Gastrocnemius medialis (tissue), 4 donors: ENCODE measurements around the gene SH2D7. TPM values are rescaled to one million over a fixed set of nuclear protein-coding genes. Genes with fewer than 3 reads are reported as not detected.

ENCODE experiments used
- ATAC-seq, 2 donors: fragments of 150-250 bp; one replicate each; pipeline ENCODE4 v1.9.1; 2016
- DNase-seq, 2 donors: peaks; one replicate each; pipeline ENCODE4 v3.0.0-alpha.2; 2019
- H3K27ac ChIP-seq, 4 donors: fragments of 200-600 bp; sonication (generic); 1 replicate in 1 of 4; 2 replicates in 3 of 4; pipeline ENCODE4 v1.5.1; 2016 to 2018; ENCODE audit warnings: mild to moderate bottlenecking in 2 of 4, moderate library complexity in 1 of 4
- H3K27me3 ChIP-seq, 3 donors: fragments of 200-600 bp; sonication (generic) in 2 of 3; 1 replicate in 1 of 3; 2 replicates in 2 of 3; pipeline versions ENCODE4 v1.5.1 to v1.6.0; 2016 to 2019; ENCODE audit warnings: mild to moderate bottlenecking in 1 of 3, moderate library complexity in 1 of 3
- H3K36me3 ChIP-seq, 2 donors: fragments of 200-600 bp; sonication (generic) in 1 of 2; one replicate each; pipeline ENCODE4 v1.5.1; 2017 to 2018
- H3K4me1 ChIP-seq, 2 donors: fragments of 200-600 bp; sonication (generic) in 1 of 2; one replicate each; pipeline ENCODE4 v1.5.1; 2016 to 2017; ENCODE audit warnings: mild to moderate bottlenecking in 2 of 2
- H3K4me3 ChIP-seq, 4 donors: fragments of 200-600 bp; sonication (generic) in 3 of 4; 1 replicate in 1 of 4; 2 replicates in 3 of 4; pipeline ENCODE4 v1.5.1; 2016 to 2019; ENCODE audit warnings: mild to moderate bottlenecking in 2 of 4
- H3K9me3 ChIP-seq, 3 donors: fragments of 200-600 bp; sonication (generic) in 2 of 3; 1 replicate in 1 of 3; 2 replicates in 2 of 3; pipeline ENCODE4 v1.5.1; 2016 to 2019
- CTCF ChIP-seq, 5 experiments: fragments of 450-650 bp in 3 of 5; fragments of 200-600 bp in 2 of 5; sonication (generic) in 2 of 5; IDR thresholded peaks in 4 of 5; conservative IDR thresholded peaks in 1 of 5; 1 replicate in 4 of 5; 2 replicates in 1 of 5; pipeline ENCODE4 v1.5.1; 2016 to 2019; ENCODE audit warnings: antibody characterized with exemption in 5 of 5, mild to moderate bottlenecking in 3 of 5, moderate library complexity in 3 of 5
- POLR2A ChIP-seq, 2 donors: fragments of 450-650 bp; IDR thresholded peaks; one replicate each; pipeline ENCODE4 v1.6.1; 2017; ENCODE audit warnings: antibody characterized with exemption in 2 of 2, mild to moderate bottlenecking in 2 of 2, moderate library complexity in 2 of 2
- in situ Hi-C, 4 donors: fragments of 200-750 bp; cut with MboI; loops; one replicate each; pipeline versions ENCODE4 v1.15.0 to v1.8.0; 2017; ENCODE audit warnings: low sequenced_read_pairs in 4 of 4
- intact Hi-C: fragments of 100-400 bp; cut with DNase I; formaldehyde crosslinking; loops from one replicate; pipeline ENCODE4 v1.15.1; 2023; ENCODE audit warnings: low total_unique reads
- total RNA-seq, 4 donors: library from RNA; depleted of rRNA; stranded (reverse); fragments of >200 nt; gene quantifications; one replicate each; pipeline versions ENCODE4 v1.1.0 to v1.2.3, GENCODE V29; 2016

The SH2D7 gene
- total RNA-seq, 4 donors from 2014 or later: not detected

GRCh38 chr15:78127882-78128281, 35.5 kb downstream of the SH2D7 start:
- ATAC-seq (no peak), DNase-seq (no peak)
- no peaks in the 10 kb centered on the region for H3K27me3 ChIP-seq
- intact Hi-C loops (no loop called here), in situ Hi-C loops (loop anchor here in 2 of 4 donors (25.0 kb wide), 1 partner anchor 309 kb away; the partner anchor contains the start of gene IREB2 (in 2 of the 2))
- no peak overlapping the region for H3K27ac ChIP-seq
- H3K9me3 ChIP-seq: no peaks in the 10 kb centered on the region
- H3K4me3 ChIP-seq: no peak overlapping the region
- peaks cover 21 to 22% of the 10 kb centered on the region in 2 donors for H3K4me1 ChIP-seq
- H3K36me3 ChIP-seq: no peaks in the 10 kb centered on the region
- no peak for TF ChIP-seq POLR2A (IDR thresholded peaks at IDR 0.05)
- TF ChIP-seq CTCF (IDR thresholded peaks at IDR 0.05 in 4 of 5, conservative IDR thresholded peaks at IDR 0.05 in 1 of 5): no peak

GRCh38 chr15:78129077-78129750, 36.9 kb downstream of the SH2D7 start:
- intact Hi-C loops: no loop called here
- TF ChIP-seq POLR2A (IDR thresholded peaks at IDR 0.05) (no peak), CTCF (IDR thresholded peaks at IDR 0.05 in 4 of 5, conservative IDR thresholded peaks at IDR 0.05 in 1 of 5) (no peak)
- no peaks in the 10 kb centered on the region for H3K36me3 ChIP-seq
- in situ Hi-C loops: loop anchor here in 2 of 4 donors (25.0 kb wide), 1 partner anchor 308 kb away; the partner anchor contains the start of gene IREB2 (in 2 of the 2)
- no peaks in the 10 kb centered on the region for H3K27me3 ChIP-seq
- H3K4me3 ChIP-seq: no peak overlapping the region
- no peaks in the 10 kb centered on the region for H3K9me3 ChIP-seq
- peak overlapping the region in 3 of 4 donors; percentile 33 to 58 (median 54) for H3K27ac ChIP-seq
- DNase-seq (peak; percentile 46 to 83), ATAC-seq (peak; percentile 71 to 86)
- H3K4me1 ChIP-seq: peaks cover 21 to 22% of the 10 kb centered on the region in 2 donors

- ATAC-seq: no peak
- in situ Hi-C loops (loop anchor here in 2 of 4 donors (25.0 kb wide), 1 partner anchor 307 kb away; the partner anchor contains the start of gene IREB2 (in 2 of the 2)), intact Hi-C loops (loop anchor here (2.0 to 5.0 kb wide), 2 partner anchors 47 to 65 kb away; no protein-coding TSS in a partner anchor)
- H3K9me3 ChIP-seq: no peaks in the 10 kb centered on the region
- TF ChIP-seq CTCF (IDR thresholded peaks at IDR 0.05 in 4 of 5, conservative IDR thresholded peaks at IDR 0.05 in 1 of 5): no peak
- no peak for TF ChIP-seq POLR2A (IDR thresholded peaks at IDR 0.05)
- peaks cover 21 to 22% of the 10 kb centered on the region in 2 donors for H3K4me1 ChIP-seq
- H3K4me3 ChIP-seq: no peak overlapping the region
- no peaks in the 10 kb centered on the region for H3K36me3 ChIP-seq
- peak overlapping the region in 1 of 4 donors; percentile 58 for H3K27ac ChIP-seq
- no peak for DNase-seq
- H3K27me3 ChIP-seq: no peaks in the 10 kb centered on the region
Observed at GRCh38 chr15:78129751-78130287, 37.5 kb downstream of the SH2D7 start.

- intact Hi-C loops: loop anchor here (1.0 to 5.0 kb wide), 4 partner anchors 19 to 111 kb away; partner anchors contain the start of gene IDH3A
- TF ChIP-seq CTCF (IDR thresholded peaks at IDR 0.05 in 4 of 5, conservative IDR thresholded peaks at IDR 0.05 in 1 of 5) (no peak), POLR2A (IDR thresholded peaks at IDR 0.05) (no peak)
- in situ Hi-C loops: loop anchor here in 2 of 4 donors (25.0 kb wide), 1 partner anchor 307 kb away; the partner anchor contains the start of gene IREB2 (in 2 of the 2)
- Histone ChIP-seq H3K9me3 (no peaks in the 10 kb centered on the region), H3K27me3 (no peaks in the 10 kb centered on the region), H3K27ac (peak overlapping the region; percentile 17 to 78 (median 48)), H3K4me3 (peak overlapping the region; percentile 38 to 73 (median 62)), H3K36me3 (no peaks in the 10 kb centered on the region), H3K4me1 (peaks cover 21 to 22% of the 10 kb centered on the region in 2 donors)
- DNase-seq: no peak
- peak in 1 of 2 donors; percentile 10 for ATAC-seq
Observed at GRCh38 chr15:78130466-78131294, 38.3 kb downstream of the SH2D7 start.
